Mononuclear cell (primary cell): ENCODE data around the gene ANKRD22. TPM values are rescaled to one million over a fixed set of nuclear protein-coding genes. Genes with fewer than 3 reads are reported as not detected.

ENCODE experiments used
- H3K27me3 ChIP-seq: 2 replicates; pipeline ENCODE4 v1.6.0; 2011; ENCODE audit warnings: low read length, control low read depth; ENCODE audit not compliant: insufficient read depth
- H3K4me1 ChIP-seq: 2 replicates; pipeline ENCODE4 v1.5.1; 2011; ENCODE audit warnings: mild to moderate bottlenecking, low read length, control low read depth; ENCODE audit not compliant: insufficient read depth
- H3K4me3 ChIP-seq: 2 replicates; pipeline ENCODE4 v1.5.1; 2011; ENCODE audit warnings: mild to moderate bottlenecking, low read length, moderate library complexity
- H3K9me3 ChIP-seq: 2 replicates; pipeline ENCODE4 v1.5.1; 2011; ENCODE audit warnings: low read depth, mild to moderate bottlenecking, control low read depth, low read length
- total RNA-seq: library from RNA; depleted of rRNA; stranded (reverse); fragments of >200 nt; gene quantifications from one replicate; pipeline ENCODE4 v1.2.3, GENCODE V29; 2012

ANKRD22 gene
- 0.31 TPM for total RNA-seq

- peaks cover 65% of the 10 kb centered on the region for H3K4me1 ChIP-seq
- H3K9me3 ChIP-seq, result no peaks in the 10 kb centered on the region
- no peaks in the 10 kb centered on the region for H3K27me3 ChIP-seq
- H3K4me3 ChIP-seq, result peak within 1 kb of the TSS; percentile 24
These were observed at the start of gene ANKRD22 for GRCh38 chr10:88851706-88852105. Gene ANKRD22, minus strand, starts transcription at chr10:88851844. Its CDS starts 237 bp downstream, at chr10:88851607.

GRCh38 chr10:88899886-88900285 is 48.2 kb upstream of the ANKRD22 start:
- no peak overlapping the region for H3K4me3 ChIP-seq
- H3K27me3 ChIP-seq, result no peaks in the 10 kb centered on the region
- peaks cover 34% of the 10 kb centered on the region for H3K4me1 ChIP-seq
- H3K9me3 ChIP-seq, result no peaks in the 10 kb centered on the region

GRCh38 chr10:88898727-88899126 is 47.1 kb upstream of the ANKRD22 start:
- no peaks in the 10 kb centered on the region for H3K27me3 ChIP-seq
- peaks cover 34% of the 10 kb centered on the region for H3K4me1 ChIP-seq
- no peak overlapping the region for H3K4me3 ChIP-seq
- H3K9me3 ChIP-seq, result no peaks in the 10 kb centered on the region

- no peaks in the 10 kb centered on the region for H3K9me3 ChIP-seq
- no peak overlapping the region for H3K4me3 ChIP-seq
- H3K4me1 ChIP-seq, result peaks cover 30% of the 10 kb centered on the region
- no peaks in the 10 kb centered on the region for H3K27me3 ChIP-seq
These were observed 45.6 kb upstream of the ANKRD22 start for GRCh38 chr10:88896994-88897853.

- Histone ChIP-seq H3K27me3 (no peaks in the 10 kb centered on the region), H3K4me1 (peaks cover 25% of the 10 kb centered on the region), H3K4me3 (no peak overlapping the region), H3K9me3 (no peaks in the 10 kb centered on the region)
These were observed 44.8 kb upstream of the ANKRD22 start for GRCh38 chr10:88896372-88896993.

- H3K4me1 ChIP-seq, result peaks cover 18% of the 10 kb centered on the region
- no peaks in the 10 kb centered on the region for H3K9me3 ChIP-seq
- no peaks in the 10 kb centered on the region for H3K27me3 ChIP-seq
These were observed 43.6 kb upstream of the ANKRD22 start for GRCh38 chr10:88895250-88895649.

GRCh38 chr10:88893611-88894010 is 42.0 kb upstream of the ANKRD22 start:
- peaks cover 19% of the 10 kb centered on the region for H3K4me1 ChIP-seq
- no peaks in the 10 kb centered on the region for H3K27me3 ChIP-seq
- no peak overlapping the region for H3K4me3 ChIP-seq
- H3K9me3 ChIP-seq, result no peaks in the 10 kb centered on the region

More at GRCh38 chr10:88895250-88895649, 43.6 kb upstream of the ANKRD22 start:
- no peak overlapping the region for H3K4me3 ChIP-seq

GRCh38 chr10:88892222-88892967 is 40.8 kb upstream of the ANKRD22 start:
- Histone ChIP-seq H3K4me1 (peaks cover 17% of the 10 kb centered on the region), H3K4me3 (no peak overlapping the region), H3K9me3 (no peaks in the 10 kb centered on the region), H3K27me3 (no peaks in the 10 kb centered on the region)

GRCh38 chr10:88890681-88891381 is 39.2 kb upstream of the ANKRD22 start:
- H3K9me3 ChIP-seq, result no peaks in the 10 kb centered on the region
- no peaks in the 10 kb centered on the region for H3K27me3 ChIP-seq
- no peak overlapping the region for H3K4me3 ChIP-seq
- peaks cover 5% of the 10 kb centered on the region for H3K4me1 ChIP-seq

GRCh38 chr10:88889559-88890337 is 38.1 kb upstream of the ANKRD22 start:
- H3K27me3 ChIP-seq, result no peaks in the 10 kb centered on the region
- H3K4me1 ChIP-seq, result peaks cover 5% of the 10 kb centered on the region
- H3K4me3 ChIP-seq, result no peak overlapping the region
- H3K9me3 ChIP-seq, result no peaks in the 10 kb centered on the region

- Histone ChIP-seq H3K4me3 (no peak overlapping the region), H3K9me3 (no peaks in the 10 kb centered on the region), H3K27me3 (no peaks in the 10 kb centered on the region), H3K4me1 (peaks cover 5% of the 10 kb centered on the region)
These were observed 37.3 kb upstream of the ANKRD22 start for GRCh38 chr10:88888810-88889445.

GRCh38 chr10:88886557-88886956 is 34.9 kb upstream of the ANKRD22 start:
- Histone ChIP-seq H3K9me3 (no peaks in the 10 kb centered on the region), H3K27me3 (no peaks in the 10 kb centered on the region), H3K4me1 (peaks cover 12% of the 10 kb centered on the region), H3K4me3 (no peak overlapping the region)

- H3K4me1 ChIP-seq, result peaks cover 29% of the 10 kb centered on the region
- no peaks in the 10 kb centered on the region for H3K27me3 ChIP-seq
- no peak overlapping the region for H3K4me3 ChIP-seq
These were observed 31.8 kb upstream of the ANKRD22 start for GRCh38 chr10:88883448-88883809.

More at GRCh38 chr10:88883448-88883809, 31.8 kb upstream of the ANKRD22 start:
- H3K9me3 ChIP-seq, result no peaks in the 10 kb centered on the region
